ENCODE data around the gene HOXB8.

- TF ChIP-seq CTCF (IDR thresholded peaks at IDR 0.05) (no peak), EZH2 (IDR thresholded peaks at IDR 0.05) (no peak), EZH2phosphoT487 (IDR thresholded peaks at IDR 0.05) (no peak)
Observed at GRCh38 chr17:48649741-48650140, 34.6 kb upstream of the HOXB8 start.
